Esophagus (tissue), 2 donors: ENCODE measurements around the gene IER5L. TPM values are rescaled to one million over a fixed set of nuclear protein-coding genes. Genes with fewer than 3 reads are reported as not detected.

ENCODE experiments used
- H3K27ac ChIP-seq, 2 donors: one replicate each; pipeline ENCODE4 v1.5.1; 2013; ENCODE audit warnings: low read depth in 2 of 2, mild to moderate bottlenecking in 2 of 2, inconsistent platforms in 1 of 2, low read length in 1 of 2, moderate library complexity in 1 of 2
- H3K27me3 ChIP-seq, 2 donors: one replicate each; pipeline ENCODE4 v1.6.1; 2013; ENCODE audit warnings: low read length in 2 of 2, control low read depth in 1 of 2, mild to moderate bottlenecking in 1 of 2; ENCODE audit not compliant: insufficient read depth in 2 of 2, control insufficient read depth in 1 of 2
- H3K36me3 ChIP-seq, 2 donors: one replicate each; pipeline ENCODE4 v1.6.1; 2013; ENCODE audit warnings: low read length in 1 of 2; ENCODE audit not compliant: control insufficient read depth in 2 of 2, insufficient read depth in 2 of 2
- H3K4me1 ChIP-seq, 2 donors: one replicate each; pipeline ENCODE4 v1.6.1; 2013; ENCODE audit warnings: low read length in 1 of 2; ENCODE audit not compliant: control insufficient read depth in 2 of 2, insufficient read depth in 2 of 2
- H3K4me3 ChIP-seq, 2 donors: one replicate each; pipeline ENCODE4 v1.5.1; 2013; ENCODE audit warnings: low read length in 2 of 2, mild to moderate bottlenecking in 2 of 2, low read depth in 1 of 2, moderate library complexity in 1 of 2
- H3K9me3 ChIP-seq, 2 donors: one replicate each; pipeline ENCODE4 v1.6.1; 2013; ENCODE audit warnings: mild to moderate bottlenecking in 2 of 2, low read depth in 1 of 2, low read length in 1 of 2, moderate library complexity in 1 of 2; ENCODE audit not compliant: control insufficient read depth in 2 of 2, insufficient read depth in 1 of 2
- WGBS, 2 donors: extraction: QIAGEN DNeasy Blood & Tissue Kit; methylation state at CpG; one replicate each; pipeline ENCODE4 v1.1.7; 2013; 5-methylcytosine and 5-hydroxymethylcytosine counted together
- polyA plus RNA-seq, 2 donors: library from polyadenylated mRNA; stranded (reverse); fragments of 200-250 nt; gene quantifications; one replicate each; pipeline ENCODE4 v1.2.3, GENCODE V29; 2013
- donor health status: healthy with polysubstance abuse.
- donor health status: Bipolar disorder and iron deficiency.

Gene IER5L
- polyA plus RNA-seq, 2 donors, result 5.4 to 8.4 TPM

- no peak overlapping the region for H3K4me3 ChIP-seq
- no peaks in the 10 kb centered on the region for H3K36me3 ChIP-seq
- no peak overlapping the region for H3K27ac ChIP-seq
- H3K4me1 ChIP-seq, result peaks cover 0 to 11% of the 10 kb centered on the region in 2 donors
- H3K9me3 ChIP-seq, result no peaks in the 10 kb centered on the region
- WGBS, 2 donors, result 47 to 53% methylated on average over 2 of the region's 2 CpGs
- no peaks in the 10 kb centered on the region for H3K27me3 ChIP-seq
Observed at GRCh38 chr9:129206401-129206800, 28.3 kb upstream of the IER5L start.

DNA sequence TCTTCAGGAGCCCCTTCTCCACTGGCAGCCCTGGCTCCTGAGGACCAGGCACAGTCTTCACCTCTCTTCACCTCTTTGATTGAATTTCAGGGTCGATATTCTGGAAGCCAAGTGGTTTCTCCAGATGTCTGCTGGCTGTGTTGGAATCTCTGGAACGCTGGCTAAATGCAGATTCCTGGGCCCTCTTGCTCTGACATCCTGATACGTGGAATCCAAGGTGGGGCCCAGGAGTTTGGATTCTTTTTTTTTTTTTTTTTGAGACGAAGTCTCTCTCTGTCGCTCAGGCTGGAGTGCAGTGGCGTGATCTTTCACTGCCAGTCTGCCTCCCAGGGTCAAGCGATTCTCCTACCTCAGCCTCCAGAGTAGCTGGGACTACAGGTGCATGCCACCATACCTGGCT, 26.8 kb upstream of the IER5L start:
- WGBS, 2 donors, result 92 to 93% methylated on average over 7 of the region's 7 CpGs
- Histone ChIP-seq H3K4me1 (peaks cover 0 to 11% of the 10 kb centered on the region in 2 donors), H3K27me3 (no peaks in the 10 kb centered on the region), H3K4me3 (no peak overlapping the region), H3K27ac (no peak overlapping the region), H3K9me3 (no peaks in the 10 kb centered on the region), H3K36me3 (no peaks in the 10 kb centered on the region)

DNA sequence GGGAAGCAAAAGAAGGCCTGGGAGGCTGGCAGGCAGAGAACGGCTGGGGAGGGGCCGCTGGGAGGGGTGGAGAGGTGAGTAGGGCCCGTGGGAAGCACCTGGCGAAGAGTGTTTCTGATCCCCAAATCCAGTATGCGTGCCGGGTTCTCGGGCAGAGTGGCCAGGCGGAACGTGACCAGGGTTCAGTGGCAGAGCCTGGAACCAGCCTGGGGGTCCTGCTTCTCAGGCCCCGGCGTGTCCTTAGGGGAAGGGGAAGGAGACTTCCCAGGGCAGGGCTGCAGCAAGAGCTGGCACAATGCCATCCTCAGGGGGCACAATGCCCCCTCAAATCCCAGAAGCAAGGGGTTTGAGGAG, 25.5 kb upstream of the IER5L start:
- H3K27ac ChIP-seq, result no peak overlapping the region
- WGBS, 2 donors, result 53 to 70% methylated on average over 11 of the region's 11 CpGs
- H3K4me3 ChIP-seq, result no peak overlapping the region
- no peaks in the 10 kb centered on the region for H3K36me3 ChIP-seq
- no peaks in the 10 kb centered on the region for H3K27me3 ChIP-seq
- peaks cover 0 to 11% of the 10 kb centered on the region in 2 donors for H3K4me1 ChIP-seq
- no peaks in the 10 kb centered on the region for H3K9me3 ChIP-seq

DNA sequence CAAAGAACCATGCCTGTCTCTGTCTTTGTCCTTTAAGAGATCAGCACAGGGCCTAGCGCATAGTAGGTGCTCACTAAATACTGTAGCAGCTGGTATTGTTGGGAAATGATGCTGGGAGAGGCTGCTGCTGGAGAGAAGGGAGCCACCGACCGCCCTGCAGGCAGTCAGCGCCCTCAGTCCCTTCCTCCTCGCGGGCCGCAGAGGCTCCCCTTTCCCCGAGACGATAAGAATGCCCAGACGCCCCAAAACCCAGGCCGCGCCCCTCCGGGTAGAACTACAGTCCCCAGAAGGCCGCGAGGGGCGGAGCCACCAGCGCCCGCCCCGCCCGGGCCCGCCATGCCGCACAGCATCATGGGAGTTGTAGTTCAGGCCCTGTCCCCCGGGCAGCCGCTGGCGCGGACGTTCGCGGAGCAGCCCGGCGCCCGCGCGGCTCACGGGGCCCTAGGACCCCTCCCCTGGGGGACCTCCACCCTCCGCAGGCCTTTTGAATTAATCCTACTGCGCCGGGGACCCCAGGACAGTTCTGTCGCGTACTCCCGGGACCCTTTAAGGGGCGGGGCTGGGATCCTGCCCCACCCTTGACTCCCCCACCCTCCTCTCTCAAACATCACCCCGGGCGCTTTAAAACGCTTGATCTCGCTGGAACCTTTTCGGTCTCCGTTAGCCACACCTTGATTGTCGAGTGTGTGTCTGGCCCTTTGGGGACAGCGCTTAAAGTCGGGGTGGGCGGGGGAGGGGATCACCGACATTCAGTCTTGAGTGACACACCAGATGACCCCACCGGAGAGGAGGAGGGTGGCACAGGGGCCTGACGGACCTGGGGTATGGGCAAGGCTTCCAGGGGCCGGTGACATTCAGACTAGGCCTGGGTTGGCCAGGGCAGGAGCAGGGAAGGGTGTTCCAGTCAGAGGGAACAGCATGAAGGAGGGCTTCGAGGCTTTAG, 24.8 kb upstream of the IER5L start:
- WGBS, 2 donors, result 5 to 6% methylated on average over 46 to 57 of the region's 57 CpGs
- peak overlapping the region; percentile 86 for H3K27ac ChIP-seq
- H3K9me3 ChIP-seq, result no peaks in the 10 kb centered on the region
- H3K27me3 ChIP-seq, result no peaks in the 10 kb centered on the region
- peaks cover 0 to 10% of the 10 kb centered on the region in 2 donors for H3K4me1 ChIP-seq
- no peaks in the 10 kb centered on the region for H3K36me3 ChIP-seq
- H3K4me3 ChIP-seq, result peak overlapping the region; percentile 47 to 54

DNA sequence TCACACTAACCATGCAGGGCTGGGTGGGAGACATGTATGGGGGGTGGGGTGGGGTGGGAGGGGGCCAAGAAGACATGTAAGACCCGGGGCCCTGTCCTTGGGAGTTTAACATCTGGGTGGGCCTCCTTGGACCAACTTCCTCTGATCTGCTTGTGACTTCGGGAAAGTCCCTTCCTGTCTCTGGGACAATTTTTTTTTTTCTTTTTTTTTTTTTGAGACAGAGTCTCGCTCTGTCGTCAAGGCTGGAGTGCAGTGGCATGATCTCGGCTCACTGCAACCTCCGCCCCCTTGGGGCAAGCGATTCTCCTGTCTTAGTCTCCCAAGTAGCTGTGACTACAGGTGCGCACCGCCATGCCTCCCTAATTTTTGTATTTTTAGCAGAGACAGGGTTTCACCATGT, 23.8 kb upstream of the IER5L start:
- Histone ChIP-seq H3K4me1 (peaks cover 0 to 11% of the 10 kb centered on the region in 2 donors), H3K9me3 (no peaks in the 10 kb centered on the region), H3K27me3 (no peaks in the 10 kb centered on the region), H3K27ac (no peak overlapping the region), H3K4me3 (no peak overlapping the region), H3K36me3 (no peaks in the 10 kb centered on the region)
- WGBS, 2 donors, result 60 to 67% methylated on average over 9 of the region's 9 CpGs

DNA sequence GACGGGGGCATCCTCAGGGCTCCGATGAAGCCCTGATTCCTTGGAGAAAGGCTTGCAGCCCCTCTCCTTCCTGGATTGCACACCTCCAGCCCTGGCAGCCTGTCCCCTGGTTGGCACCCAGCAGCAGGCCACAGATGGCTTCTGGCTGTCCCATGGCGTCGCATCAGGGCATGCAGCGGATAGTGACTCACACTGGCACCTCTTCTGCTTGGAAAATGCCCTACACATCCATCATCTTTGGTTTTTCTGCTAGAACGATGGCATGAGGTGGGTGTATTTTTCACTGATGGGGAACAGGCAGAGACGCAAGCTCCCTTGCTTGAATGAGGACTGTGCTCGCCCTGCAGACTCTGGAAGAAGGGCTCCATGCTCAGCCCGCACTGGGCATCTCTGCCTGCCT, 23.2 kb upstream of the IER5L start:
- no peaks in the 10 kb centered on the region for H3K36me3 ChIP-seq
- no peaks in the 10 kb centered on the region for H3K9me3 ChIP-seq
- 64 to 70% methylated on average over 9 of the region's 9 CpGs for WGBS, 2 donors
- H3K27me3 ChIP-seq, result no peaks in the 10 kb centered on the region
- no peak overlapping the region for H3K27ac ChIP-seq
- no peak overlapping the region for H3K4me3 ChIP-seq
- peaks cover 0 to 11% of the 10 kb centered on the region in 2 donors for H3K4me1 ChIP-seq

GRCh38 chr9:129200255-129200654, 22.2 kb upstream of the IER5L start:
- no peak overlapping the region for H3K4me3 ChIP-seq
- H3K36me3 ChIP-seq, result no peaks in the 10 kb centered on the region
- WGBS, 2 donors, result 94 to 95% methylated on average over 6 of the region's 6 CpGs
- H3K4me1 ChIP-seq, result peaks cover 0 to 11% of the 10 kb centered on the region in 2 donors
- H3K9me3 ChIP-seq, result no peaks in the 10 kb centered on the region
- H3K27ac ChIP-seq, result no peak overlapping the region
- H3K27me3 ChIP-seq, result no peaks in the 10 kb centered on the region

DNA sequence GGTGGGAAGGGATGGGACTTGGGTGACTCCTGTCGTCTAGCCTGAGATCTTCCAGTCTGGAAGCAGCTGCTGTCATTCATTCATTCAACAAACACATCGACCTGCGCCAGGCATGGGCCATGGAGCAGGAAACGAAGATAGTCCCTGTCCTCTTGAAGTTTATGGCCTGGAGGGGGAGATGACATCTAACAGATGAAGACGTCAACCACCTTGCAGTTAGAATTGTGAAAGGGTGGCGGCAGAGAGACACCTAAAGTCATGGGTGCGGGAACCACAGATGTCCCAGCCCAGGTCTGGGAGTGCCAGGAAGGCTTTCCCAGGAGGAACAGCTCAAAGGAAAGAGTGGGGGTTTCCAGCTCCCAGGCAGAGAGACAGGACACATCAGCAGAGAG, 21.0 kb upstream of the IER5L start:
- Histone ChIP-seq H3K36me3 (no peaks in the 10 kb centered on the region), H3K27ac (peak overlapping the region; percentile 69 to 77), H3K9me3 (no peaks in the 10 kb centered on the region), H3K4me3 (no peak overlapping the region), H3K27me3 (no peaks in the 10 kb centered on the region), H3K4me1 (peaks cover 0 to 11% of the 10 kb centered on the region in 2 donors)
- whole genome bisulfite sequencing, 2 donors, result 73 to 80% methylated on average over 7 of the region's 7 CpGs

- Histone ChIP-seq H3K4me1 (peaks cover 0 to 8% of the 10 kb centered on the region in 2 donors), H3K27ac (peak overlapping the region; percentile 69 to 77), H3K9me3 (no peaks in the 10 kb centered on the region), H3K4me3 (no peak overlapping the region), H3K36me3 (no peaks in the 10 kb centered on the region), H3K27me3 (no peaks in the 10 kb centered on the region)
- 29 to 33% methylated on average over 30 of the region's 30 CpGs for WGBS, 2 donors
Observed at GRCh38 chr9:129198319-129199043, 20.4 kb upstream of the IER5L start.
